Measurements from ENCODE around the gene SMCR8. TPM values are rescaled to one million over a fixed set of nuclear protein-coding genes. Genes with fewer than 3 reads are reported as not detected.

The SMCR8 gene
- total and polyA plus RNA-seq, 2 of the 13 experiments (the other 11 are each of a cell fraction or from before 2014, with no cell fraction given), result 7.6 to 11.8 TPM

- ATAC-seq, result no peak
- TF ChIP-seq ZNF574 (CRISPR knock-in tag; IDR thresholded peaks at IDR 0.05) (no peak), CBX1 (IDR thresholded peaks at IDR 0.05; ENCODE audit: low read depth) (no peak), ZNF761 (CRISPR knock-in tag; conservative IDR thresholded peaks at IDR 0.05) (no peak), TFE3 (CRISPR knock-in tag; IDR thresholded peaks at IDR 0.05) (no peak), CREBL2 (CRISPR knock-in tag; IDR thresholded peaks at IDR 0.05; ENCODE audit: borderline replicate concordance) (no peak), KAT8 (CRISPR knock-in tag; IDR thresholded peaks at IDR 0.05) (no peak), SMARCC2 (IDR thresholded peaks at IDR 0.05) (no peak), SP140L (CRISPR knock-in tag; IDR thresholded peaks at IDR 0.05; ENCODE audit: borderline replicate concordance) (no peak), ZEB1 (IDR thresholded peaks at IDR 0.05; ENCODE audit: insufficient replicate concordance, low read depth) (no peak), ARID5B (CRISPR knock-in tag; IDR thresholded peaks at IDR 0.05) (0 out of 2 replicates have a peak, but pooled peaks have one; percentile 21), PRDM4 (CRISPR knock-in tag; IDR thresholded peaks at IDR 0.05; ENCODE audit: borderline replicate concordance) (no peak)
These were observed 47.0 kb downstream of the SMCR8 start for GRCh38 chr17:18361837-18362697.

More at GRCh38 chr17:18361837-18362697, 47.0 kb downstream of the SMCR8 start:
- H3K36me3 ChIP-seq (replicated peaks in 1 of 2; ENCODE audit: control insufficient read depth in 1 of 2, insufficient read depth in 2 of 2, low read length in 2 of 2), result no peaks in the 10 kb centered on the region
- H3K27ac ChIP-seq (ENCODE audit: extremely low read length, insufficient read depth, low read length), result peak overlapping the region; percentile 71
- H4K20me1 ChIP-seq (ENCODE audit: insufficient read depth, low read length), result no peaks in the 10 kb centered on the region
- no peaks in the 10 kb centered on the region; a peak in 1 of 5 replicates for H3K27me3 ChIP-seq (ENCODE audit: control insufficient read depth in 1 of 2, insufficient read depth in 2 of 2, low read length in 2 of 2)
- peak overlapping the region; percentile 80; the same call in 1 of the 2 replicates for H3K9ac ChIP-seq (ENCODE audit: insufficient read depth, low read depth, low read length)
- no peak for DNase-seq (ENCODE audit: low spot score)
- H3K4me2 ChIP-seq (ENCODE audit: low read depth, low read length), result peak overlapping the region; percentile 85
- POLR2A ChIA-PET, result interaction anchor here (1.7 to 2.1 kb wide), 4 partner anchors 16 to 179 kb away, joined by 5 to 10 read pairs (median 8); partner anchors contain the start of genes ALKBH5, EVPLL and TOP3A
- FAIRE-seq, result no peak
- BruUV-seq (replicated peaks), result no TSS peak
- peak overlapping the region; percentile 83 to 98 (median 93) for H3K4me3 ChIP-seq (replicated peaks in 1 of 3; ENCODE audit: insufficient read depth in 1 of 3, low read depth in 2 of 3, low read length in 3 of 3)
- 26% methylated on average over 11 of the region's 15 CpGs for WGBS (ENCODE audit: low lambda C conversion rate)
- in situ Hi-C loops (cut with HindIII; ENCODE audit: extremely low pct_ligation_motif_present, low pct_unique_long_range_greater_than_20kb) (no loop called here), intact Hi-C loops (cut with micrococcal nuclease; ENCODE audit: unreplicated experiment) (loop anchor here (10.0 kb wide), 1 partner anchor 47 kb away; the partner anchor contains the start of genes SMCR8 and TOP3A)
- no peaks in the 10 kb centered on the region for H3K9me3 ChIP-seq (ENCODE audit: low read length)
- H3K79me2 ChIP-seq (ENCODE audit: insufficient read depth, low read length), result peaks cover 15% of the 10 kb centered on the region
- peaks cover 28% of the 10 kb centered on the region for H3K4me1 ChIP-seq (ENCODE audit: insufficient read depth, low read length)
- CTCF ChIA-PET (ENCODE audit: low intra/inter-chr PET ratio, low total read pairs), result no interaction called here
- peak overlapping the region; percentile 35 for H2AFZ ChIP-seq (ENCODE audit: low read length)
